Measurements from ENCODE around the gene ANKMY1.
A peak's percentile ranks its signal among the peaks of the same experiment; 100 is the strongest.

Gene ANKMY1

DNA sequence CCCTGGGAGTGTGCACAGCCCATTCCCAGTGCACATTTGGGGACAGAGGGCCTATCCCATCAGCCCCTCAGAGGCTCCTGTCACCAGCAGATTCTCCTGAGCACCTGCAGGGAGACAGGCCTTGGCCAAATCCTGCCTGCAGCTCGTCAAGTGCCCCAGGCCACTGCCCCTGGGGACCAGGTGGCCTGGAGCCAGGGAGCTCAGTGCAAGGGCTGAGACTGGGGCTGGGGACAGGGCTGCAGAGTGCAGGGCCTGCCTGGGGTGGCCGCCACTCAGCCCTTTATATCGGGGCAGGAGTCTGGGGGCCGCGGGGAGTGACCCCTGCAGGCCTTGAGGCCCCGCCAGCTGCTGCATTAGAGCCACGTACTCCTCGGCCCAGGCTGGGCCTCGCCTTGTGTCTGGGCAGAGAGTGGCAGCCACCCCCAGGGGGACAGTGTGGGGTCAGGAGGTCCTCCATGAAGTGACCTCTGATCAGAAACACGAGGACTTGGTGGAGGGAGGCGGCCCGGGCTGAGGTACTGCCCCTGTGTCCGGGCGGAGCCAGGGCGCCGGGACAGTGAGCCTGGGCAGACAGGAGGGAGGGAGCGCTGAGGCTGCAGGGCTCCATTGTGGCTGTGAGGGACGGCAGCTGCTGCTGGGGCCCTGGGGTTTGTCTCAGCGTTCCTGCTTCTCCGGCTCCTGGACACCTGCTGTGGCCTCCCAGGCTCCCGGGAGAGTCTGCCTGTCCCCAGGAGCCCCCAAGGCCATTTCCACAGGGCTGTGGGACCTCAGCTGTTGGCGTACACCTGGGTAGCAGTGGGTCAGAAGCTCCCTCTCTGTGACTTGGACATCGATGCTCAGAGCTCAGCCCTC lies 98.2 kb downstream of the ANKMY1 start:
- DNase-seq (ENCODE audit: low spot score): no peak

DNA sequence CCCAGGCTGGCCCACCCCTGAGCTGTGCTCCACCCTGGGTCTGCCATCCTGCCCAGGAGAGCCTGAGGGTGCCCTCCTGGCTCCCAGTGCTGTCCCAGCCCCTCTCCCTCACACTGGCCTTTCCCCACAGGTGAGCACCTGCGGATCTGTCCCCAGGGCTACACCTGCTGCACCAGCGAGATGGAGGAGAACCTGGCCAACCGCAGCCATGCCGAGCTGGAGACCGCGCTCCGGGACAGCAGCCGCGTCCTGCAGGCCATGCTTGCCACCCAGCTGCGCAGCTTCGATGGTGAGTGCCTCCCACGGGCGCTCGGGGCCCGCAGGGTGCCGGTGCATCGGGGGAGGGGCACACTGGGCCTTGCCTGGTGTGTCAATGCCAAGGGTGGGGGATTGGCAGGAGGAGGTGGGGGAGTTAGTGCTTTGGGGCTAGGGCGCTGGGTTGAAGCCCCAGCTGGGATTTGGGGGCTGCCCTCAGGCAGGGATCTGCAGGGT lies 98.8 kb downstream of the ANKMY1 start:
- DNase-seq (ENCODE audit: low spot score): no peak

DNA sequence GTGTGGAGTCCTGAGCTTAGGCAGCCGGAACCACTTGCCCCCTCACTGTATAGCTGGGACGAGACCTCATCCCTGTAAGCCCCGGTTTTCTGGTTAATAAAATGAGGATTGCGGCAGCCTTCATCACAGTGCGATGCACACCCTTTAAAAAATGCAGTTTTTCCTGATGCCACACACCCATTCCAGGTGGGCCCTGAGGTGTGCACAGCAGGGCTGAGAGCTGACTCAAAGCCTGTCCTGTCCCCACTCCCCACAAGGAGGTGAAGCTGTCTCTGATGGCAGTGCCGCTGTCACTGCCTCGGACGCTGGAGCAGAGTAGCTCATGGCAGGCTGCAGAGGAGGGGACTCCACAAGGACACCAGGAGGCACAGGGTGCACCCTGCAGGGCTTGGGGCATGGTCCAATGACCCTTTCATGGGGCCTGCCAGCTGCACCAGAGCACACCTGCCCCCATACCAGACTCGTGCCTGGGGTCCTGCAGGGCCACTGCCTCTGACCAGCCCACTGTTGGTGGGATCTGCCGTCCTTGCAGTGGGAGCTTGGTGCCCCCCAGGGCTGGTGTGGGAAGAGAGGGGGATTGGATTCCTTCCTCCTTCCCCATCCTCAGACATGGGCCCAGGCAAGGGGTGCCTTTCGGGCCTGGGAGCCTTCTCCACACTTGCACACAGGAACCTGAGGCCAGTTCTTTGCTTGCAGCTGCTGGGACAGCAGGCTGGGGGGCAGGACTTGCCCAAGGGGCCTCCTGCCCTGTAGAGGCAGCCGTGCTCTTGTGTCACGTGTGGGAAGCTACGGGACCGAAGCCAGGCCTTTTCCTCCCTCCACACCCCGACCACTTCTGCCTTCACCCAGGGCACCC lies 99.5 kb downstream of the ANKMY1 start:
- no peak for DNase-seq (ENCODE audit: low spot score)

DNA sequence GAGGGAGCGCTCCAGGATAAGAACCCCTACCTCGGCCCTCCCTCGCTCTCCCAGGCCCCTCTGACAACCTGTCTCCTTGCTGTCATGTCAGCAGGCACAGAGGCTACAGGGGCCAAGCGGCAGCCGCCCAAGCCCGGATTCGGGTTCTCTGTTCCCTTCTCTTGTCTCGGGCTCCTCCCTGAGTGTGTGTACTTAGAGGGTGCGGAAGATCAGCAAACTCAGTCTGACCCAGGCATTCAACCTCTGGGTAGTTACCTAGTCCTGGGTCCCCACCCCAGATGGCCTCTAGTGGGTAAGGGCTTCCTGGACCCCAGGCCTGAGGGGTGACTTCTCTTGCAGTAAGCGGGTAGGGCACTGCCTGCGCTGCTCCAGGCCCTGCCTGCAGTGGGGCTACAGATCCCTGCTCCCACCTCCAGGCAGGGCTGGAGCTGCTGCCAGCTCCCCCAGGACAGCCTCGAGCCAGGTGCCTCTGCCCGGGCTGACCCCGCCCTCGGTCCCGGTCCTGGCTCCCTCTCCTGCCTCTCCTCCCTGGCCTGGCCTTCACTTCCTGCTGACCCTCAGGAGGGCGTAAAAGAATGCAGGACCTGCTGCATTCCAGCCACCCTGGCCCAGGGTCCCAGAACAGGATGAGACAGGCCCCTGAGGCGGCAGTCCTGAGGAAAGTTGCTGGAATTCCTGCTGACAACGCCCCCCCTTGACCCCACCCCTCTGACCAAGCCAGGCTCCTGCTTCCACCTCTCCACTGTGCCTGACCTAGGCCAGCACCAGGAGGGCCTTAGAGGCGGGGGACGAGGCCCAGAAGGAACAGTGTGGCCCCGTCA lies 100.4 kb downstream of the ANKMY1 start:
- DNase-seq (ENCODE audit: low spot score): no peak

DNA sequence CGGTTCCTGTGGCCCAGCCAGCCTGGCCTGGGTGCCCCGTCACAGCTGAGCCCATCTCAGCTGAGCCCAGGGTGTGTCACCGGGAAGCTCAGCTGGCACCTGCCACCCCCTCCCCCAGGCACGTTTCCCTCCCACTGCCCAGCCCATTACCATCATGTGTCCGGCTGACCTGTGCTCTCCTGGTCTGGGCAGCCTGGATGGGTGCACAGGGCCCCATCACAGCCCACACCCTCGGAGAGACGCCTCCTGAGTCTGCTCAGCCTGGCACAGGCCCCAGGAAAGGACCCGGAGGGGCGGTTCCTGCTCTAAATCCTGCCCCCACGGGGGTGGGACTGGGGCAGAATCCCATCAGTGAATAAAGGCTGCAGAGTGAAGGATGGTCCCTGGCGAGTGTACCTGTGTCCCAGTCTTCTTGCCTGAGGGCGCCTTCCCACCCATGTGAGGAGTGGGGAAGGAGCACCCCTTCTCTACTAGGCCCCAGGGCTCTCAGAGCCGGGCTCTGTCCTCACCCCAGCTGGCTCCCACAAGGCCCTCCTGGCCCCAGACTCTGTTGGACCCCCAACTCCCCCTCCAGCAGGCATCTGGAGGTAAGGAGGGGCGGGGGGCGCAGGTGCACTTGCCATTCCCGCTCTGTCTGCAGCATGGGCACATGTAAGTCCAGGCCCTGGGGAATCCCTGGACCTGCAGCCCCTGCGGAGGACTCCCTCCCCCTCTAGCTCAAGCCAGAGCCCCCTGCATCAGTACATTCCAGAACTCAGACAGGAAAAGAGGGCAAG lies 101.2 kb downstream of the ANKMY1 start:
- no peak for DNase-seq (ENCODE audit: low spot score)

DNA sequence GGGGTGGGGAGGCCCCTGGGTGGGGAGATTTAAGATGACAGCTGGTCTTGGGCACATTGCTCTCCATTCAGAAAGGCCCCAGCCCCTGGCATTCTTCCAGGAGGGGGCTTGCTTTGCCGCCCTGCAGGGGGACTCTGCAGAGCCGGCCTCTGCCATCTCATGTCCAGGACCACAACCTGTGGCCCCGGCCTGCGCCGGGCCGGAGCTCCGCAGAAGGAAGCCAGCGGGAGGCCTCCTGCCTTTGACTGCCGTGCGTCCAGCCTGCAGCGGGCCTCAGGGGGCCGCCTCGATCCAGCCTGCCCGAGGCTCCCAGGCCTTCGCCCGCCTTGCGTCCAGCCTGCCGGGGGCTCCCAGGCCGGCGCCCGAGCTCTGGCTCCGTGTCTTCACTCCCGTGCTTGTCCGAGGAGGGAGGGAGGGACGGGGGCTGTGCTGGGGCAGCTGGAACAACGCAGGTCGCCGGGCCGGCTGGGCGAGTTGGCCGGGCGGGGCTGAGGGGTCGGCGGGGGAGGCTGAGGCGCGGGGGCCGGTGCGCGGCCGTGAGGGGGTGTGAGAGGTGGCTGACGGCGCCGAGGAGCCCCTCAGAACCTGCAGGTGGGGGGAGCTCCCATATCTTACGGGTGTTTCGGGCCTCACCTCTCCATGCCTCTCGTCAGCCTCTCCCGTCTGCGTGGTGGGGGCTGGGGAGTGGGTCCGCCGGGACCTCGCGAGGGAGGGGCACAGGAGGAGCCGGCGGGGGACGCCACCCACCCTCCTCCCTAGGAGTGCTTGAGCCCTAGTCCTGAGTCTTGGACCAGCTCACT lies 101.9 kb downstream of the ANKMY1 start:
- DNase-seq (ENCODE audit: low spot score): no peak

DNA sequence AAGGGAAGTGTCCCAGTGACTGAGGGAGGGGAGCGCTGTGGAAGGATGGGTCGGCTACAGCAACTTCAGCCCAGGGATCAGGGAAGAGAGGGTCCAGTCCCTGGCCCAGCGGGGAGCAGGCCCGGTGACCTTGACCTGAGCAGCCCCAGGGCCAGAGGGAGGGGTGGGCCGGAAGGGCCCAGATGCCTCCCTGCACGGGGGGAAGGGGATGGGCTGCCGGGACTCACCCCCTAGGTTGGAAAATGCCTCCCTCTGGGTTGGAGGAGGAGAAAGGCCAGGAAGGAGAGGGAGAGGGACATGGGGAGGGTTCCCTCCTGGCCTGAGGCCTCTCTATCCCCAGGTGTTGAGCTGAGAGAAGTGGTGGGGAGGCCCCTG lies 102.5 kb downstream of the ANKMY1 start:
- DNase-seq (ENCODE audit: low spot score): no peak

DNA sequence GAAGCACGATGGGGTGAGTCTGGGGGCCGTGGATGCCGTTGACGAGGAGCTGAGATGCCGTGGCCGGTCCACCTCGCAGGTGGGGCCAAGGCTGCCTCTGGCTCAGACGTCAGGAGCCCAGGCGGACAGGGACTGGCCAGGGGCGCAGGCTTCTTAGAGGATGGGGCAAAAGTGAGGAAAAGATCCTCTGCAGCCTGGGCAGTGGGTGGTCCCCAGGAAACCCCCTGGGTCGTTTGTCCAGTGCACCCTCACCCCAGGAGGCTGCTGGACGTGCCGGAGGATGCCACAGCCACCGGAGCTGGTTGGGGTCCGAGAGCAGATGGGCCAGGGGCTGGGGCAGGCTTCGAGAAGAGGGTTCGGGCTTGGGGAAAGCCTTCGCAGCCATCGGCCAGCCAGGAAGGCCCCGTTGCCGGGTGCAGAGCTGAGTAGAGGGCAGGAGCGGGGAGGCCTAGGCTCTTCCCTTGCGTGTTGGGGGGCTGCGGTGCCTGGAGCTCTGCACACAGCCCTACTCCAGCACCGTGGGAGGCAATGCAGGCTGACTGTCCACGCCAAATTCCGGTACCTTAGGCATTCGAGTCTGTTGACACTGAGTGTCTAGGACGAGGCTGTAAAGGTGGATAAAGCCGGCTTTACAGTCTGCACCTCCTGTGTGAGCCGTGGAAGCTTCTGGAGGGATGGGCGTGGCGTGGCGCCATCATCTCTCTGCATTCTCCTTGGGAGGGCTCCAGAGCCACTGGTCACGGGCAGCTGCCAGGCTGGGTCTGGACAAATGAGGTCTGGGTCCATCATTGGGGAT lies 103.5 kb downstream of the ANKMY1 start:
- DNase-seq (ENCODE audit: low spot score): no peak

DNA sequence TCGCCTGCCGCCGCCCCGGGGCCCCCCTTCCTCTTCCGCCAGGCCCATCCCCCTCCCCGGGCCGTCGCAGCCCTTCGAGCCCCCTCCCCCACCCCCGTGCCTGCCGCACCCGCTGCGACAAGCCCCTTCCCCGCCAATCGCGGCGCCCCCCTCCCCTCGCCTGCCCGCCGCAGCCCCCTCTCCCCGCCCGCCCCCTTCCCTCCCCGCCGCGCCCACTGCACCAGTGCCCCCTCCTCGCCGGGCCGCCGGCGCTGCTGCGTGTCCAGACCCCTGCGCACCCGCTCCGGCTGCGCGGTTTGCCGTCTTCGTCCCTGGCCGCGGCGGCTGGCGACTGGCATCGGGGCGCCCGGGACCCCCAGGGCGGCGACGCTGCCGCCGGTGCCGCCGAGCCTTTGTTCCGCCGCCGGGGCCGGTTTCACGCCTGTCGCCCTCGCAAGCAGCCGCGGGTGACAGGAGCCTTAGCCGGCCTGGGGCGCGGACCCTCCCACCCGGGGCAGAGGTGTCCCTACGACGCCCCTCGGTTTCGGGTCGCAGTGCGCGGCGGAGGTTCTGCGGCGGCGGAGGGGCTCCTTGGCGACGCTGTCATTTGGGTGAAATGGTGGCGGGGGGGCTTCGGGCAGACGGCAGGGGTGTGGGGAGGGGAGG lies 104.2 kb downstream of the ANKMY1 start:
- DNase-seq (ENCODE audit: low spot score): no peak

DNA sequence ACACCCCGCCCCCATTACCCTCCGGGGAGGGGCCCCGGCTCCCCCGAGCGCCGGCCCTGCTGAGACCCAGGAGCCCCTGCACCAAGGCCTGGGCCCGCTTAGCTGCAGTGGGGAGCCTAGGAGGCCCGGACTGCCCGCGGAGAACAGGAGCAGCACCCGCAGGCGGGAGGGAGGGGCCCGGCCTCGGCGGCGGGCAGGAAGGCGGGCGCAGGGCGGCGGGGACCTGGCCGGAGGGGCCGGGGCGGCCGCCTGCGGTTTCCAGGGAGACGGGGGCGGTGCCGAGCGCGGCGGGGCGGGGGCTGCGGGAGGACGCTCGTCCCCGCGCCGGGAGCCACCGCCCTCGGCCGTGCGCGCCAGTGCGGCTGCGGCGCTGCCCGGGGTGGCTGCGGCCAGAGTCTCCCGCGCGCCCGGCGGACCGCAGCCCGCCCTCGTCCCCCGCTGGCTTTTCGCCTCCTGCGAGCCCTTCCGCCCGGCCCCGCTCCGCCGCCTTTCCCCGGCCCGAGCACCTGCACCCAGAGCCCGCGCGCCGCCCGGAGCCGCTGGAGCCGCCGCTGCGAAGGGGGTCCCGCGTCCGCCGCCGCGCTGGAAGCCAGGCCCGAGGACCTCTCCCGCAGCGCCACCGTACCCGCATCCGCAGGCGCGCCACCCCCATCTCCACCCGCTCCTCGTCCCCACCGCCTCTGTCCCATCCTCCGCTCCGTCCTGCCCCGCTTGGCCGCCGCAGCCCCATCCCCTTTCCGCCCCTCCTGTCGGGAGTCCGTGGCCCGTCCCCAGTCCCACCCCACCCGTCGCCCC lies 105.1 kb downstream of the ANKMY1 start:
- peak; percentile 81 for DNase-seq (ENCODE audit: low spot score)

DNA sequence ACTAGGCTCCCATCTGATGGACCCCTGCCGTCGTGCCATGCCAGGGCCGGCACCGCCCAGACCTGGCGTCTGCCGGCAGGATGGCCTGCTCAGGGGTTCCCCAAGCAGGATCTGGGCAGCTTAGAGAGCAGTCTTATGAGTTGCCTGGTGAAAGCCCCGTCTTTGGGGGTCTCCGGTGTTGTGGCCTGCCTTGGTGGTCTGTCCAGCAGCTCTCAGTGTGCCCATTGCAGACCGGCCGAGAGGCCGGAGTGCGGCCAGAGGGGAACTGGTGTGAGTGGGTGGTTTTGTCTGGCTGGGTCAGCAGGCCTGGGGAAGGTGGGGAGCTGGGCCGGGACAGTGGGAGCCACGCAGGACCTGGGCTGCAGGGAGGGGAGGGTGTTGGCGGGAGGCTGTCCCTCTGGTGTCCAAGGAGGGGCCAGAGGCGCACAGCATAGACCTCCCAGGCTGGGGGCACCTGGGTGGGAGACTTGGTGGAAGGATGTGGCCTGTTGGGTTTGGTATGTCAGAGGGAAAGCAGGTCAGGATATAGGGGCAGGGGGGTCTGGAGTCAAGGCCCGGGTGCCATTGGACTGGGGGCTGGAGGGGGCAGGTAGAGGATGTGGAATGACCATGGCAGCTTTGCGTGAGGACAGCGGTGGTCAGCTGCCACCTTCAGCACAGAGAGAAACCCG lies 105.9 kb downstream of the ANKMY1 start:
- no peak for DNase-seq (ENCODE audit: low spot score)

DNA sequence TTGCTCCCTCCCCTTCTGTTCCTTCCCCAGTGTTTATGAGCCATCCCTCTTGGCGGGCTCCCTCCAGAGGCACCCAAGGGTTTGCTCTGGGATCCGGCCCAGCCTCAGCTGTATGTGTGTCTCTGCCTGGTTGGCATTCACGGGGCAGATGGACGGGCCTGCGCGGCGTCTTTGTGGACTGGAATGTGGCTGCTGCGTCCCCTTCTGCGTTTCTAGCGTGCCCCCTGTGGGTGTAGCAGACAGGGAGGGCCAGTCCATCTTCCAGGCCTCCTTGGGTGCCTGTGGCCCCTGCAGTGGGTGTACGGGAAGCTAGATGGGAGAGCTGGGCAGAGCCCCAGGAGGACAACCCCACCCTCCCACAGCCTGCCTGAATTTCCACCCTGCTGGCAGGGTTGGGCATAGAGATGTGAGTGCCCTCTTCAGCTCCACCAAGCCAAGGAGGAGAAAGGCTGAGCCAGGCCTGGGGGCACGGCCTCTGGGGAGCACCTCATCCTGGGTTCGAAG lies 106.6 kb downstream of the ANKMY1 start:
- peak; percentile 62 for DNase-seq (ENCODE audit: low spot score)

DNA sequence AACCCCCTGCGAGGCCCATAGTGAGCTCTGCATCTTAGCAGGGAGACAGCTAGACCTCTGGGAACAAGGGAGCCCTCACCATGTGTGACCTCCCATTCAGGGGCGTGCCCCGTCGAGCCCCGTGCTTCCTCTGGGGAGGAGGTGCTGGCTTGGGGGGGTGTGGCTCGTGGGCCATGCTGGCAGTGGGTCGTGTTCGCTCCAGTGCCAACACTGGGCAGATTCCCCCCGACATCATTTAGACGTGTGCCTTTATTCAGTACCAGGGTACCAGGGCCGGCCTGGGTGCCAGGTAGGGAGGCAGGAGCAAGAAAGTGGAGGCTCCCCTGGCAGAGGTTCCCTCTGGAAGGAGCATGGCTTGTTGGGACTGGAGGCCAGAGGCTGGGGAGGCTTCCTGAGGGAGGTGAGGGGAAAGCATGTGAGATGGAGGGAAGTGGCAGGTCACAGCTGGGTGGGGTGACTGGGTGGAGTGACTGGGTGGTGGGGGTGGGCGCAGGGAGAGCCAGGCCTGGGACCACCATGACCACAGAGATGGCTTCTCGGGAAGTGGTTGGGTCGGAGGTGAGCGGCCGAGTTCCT lies 107.2 kb downstream of the ANKMY1 start:
- DNase-seq (ENCODE audit: low spot score): no peak

DNA sequence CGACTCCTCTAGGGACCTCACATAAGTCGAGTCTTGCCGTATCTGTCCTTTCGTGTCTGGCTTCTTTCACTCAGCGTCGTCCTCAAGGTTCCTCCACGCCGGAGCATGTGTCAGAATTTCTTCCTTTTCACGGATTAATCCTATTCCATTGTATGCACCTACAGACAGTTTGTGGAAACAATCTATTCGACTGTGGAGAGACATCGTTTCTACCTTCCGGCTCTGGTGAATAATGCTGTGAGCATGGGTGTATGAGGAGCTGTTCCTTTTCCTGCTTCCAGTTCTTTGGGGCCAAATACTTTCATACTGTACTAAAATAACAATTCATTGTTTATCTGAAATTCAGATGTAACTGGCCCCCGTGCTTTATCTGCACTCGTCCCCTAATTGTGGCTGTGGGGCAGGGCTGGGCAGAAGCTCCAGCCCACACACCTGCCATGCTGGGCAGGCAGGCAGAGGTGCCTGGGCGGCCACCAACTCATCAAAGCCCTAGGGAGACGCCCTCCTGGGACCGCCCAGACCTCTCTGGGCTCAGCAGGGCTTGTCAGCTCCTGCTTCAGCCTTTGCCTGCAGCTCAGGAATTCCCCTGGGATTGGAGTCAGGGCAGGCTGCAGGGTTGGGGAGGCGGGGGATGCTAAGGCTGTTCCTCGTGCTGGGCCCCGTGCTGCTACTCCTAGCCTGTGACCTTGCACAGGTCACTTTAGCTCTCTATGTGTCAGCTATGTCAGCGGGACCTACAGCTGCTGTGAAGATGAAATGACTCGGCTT lies 107.8 kb downstream of the ANKMY1 start:
- no peak for DNase-seq (ENCODE audit: low spot score)

DNA sequence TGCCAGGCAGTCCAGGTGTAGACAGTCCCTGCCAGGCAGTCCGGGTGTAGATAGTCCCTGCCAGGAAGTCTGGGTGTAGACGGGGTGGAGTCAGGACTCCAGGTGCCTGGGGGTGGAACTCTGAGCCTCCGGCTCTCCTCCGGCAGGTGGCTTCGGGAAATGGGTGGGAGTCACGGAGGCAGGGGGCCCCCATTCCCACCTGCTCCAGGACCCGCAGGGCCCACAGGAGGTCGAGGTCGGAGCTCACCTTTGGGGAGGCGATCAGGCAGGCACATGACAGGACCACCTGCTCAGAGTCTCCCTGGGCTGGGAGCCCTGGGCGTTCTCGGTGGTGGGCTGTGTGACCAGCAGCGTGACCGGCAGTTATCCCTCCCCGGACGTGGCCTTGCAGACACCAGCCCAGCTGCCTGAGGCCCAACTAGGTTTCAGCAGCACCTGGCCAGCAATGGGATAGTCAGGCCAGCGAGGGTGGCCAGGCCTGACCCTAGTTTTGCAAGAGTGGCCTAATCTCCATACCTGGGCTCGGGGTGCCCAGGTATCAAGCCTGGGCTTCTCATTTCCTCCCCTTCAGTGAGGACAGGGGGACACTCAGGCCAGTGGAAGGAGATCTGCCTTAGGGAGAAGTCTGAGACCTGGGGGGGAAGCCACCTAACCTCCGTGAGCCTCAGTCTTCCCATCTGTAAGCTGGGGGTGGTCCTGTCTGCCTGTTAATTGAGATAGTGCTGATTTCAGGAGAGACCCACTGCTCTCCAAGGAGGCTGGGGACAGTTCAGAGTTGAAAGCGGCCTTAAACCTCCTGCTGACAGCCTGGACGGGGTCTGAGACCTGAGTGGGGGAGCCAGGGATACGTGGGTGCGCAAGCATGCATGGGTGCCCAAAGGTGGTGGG lies 109.2 kb downstream of the ANKMY1 start:
- no peak for DNase-seq (ENCODE audit: low spot score)

Measured in Ammon's horn (tissue), 1 donor.